Heart right ventricle (tissue), 16 donors: ENCODE data around the gene CCHCR1. TPM values are rescaled to one million over a fixed set of nuclear protein-coding genes. Genes with fewer than 3 reads are reported as not detected.
"Not testable (repeated sequence)": the region's sequence is repeated elsewhere in the genome, so short reads cannot be mapped to it uniquely, and the experiment has no call there.

Experiments used
- ATAC-seq, 8 donors: fragments of 200-7000 bp; cut with Tn5 transposase; one replicate each; pipeline ENCODE4 v1.9.1; 2020; ENCODE audit warnings: mild to moderate bottlenecking in 8 of 8, moderate library complexity in 8 of 8, moderate number of reproducible peaks in 1 of 8
- DNase-seq, 2 donors: peaks; one replicate each; pipeline ENCODE4 v3.0.0-alpha.2; 2020
- H3K27ac ChIP-seq, 10 donors: fragments of 200-600 bp; sonication (generic) in 2 of 10; one replicate each; pipeline versions ENCODE4 v1.5.0 to v1.8.0; 2020 to 2022; ENCODE audit warnings: mild to moderate bottlenecking in 3 of 10
- H3K27me3 ChIP-seq, 7 donors: fragments of 200-600 bp; one replicate each; pipeline ENCODE4 v1.8.0; 2021 to 2022; ENCODE audit warnings: mild to moderate bottlenecking in 2 of 7
- H3K36me3 ChIP-seq, 9 donors: fragments of 200-600 bp; sonication (generic) in 1 of 9; one replicate each; pipeline versions ENCODE4 v1.5.0 to v1.8.0; 2020 to 2022; ENCODE audit warnings: mild to moderate bottlenecking in 2 of 9
- H3K4me1 ChIP-seq, 9 donors: fragments of 200-600 bp; sonication (generic) in 1 of 9; one replicate each; pipeline versions ENCODE4 v1.5.0 to v1.8.0; 2020 to 2022; ENCODE audit warnings: mild to moderate bottlenecking in 4 of 9
- H3K4me3 ChIP-seq, 10 donors: fragments of 200-600 bp; sonication (generic) in 2 of 10; one replicate each; pipeline versions ENCODE4 v1.5.0 to v1.8.0; 2020 to 2022; ENCODE audit warnings: mild to moderate bottlenecking in 7 of 10, moderate library complexity in 2 of 10
- H3K9me3 ChIP-seq, 11 donors: fragments of 200-600 bp in 10 of 11; sonication (generic) in 2 of 11; one replicate each; pipeline versions ENCODE4 v1.5.0 to v1.8.0; 2013 to 2022; ENCODE audit warnings: mild to moderate bottlenecking in 2 of 11, control low read depth in 1 of 11, moderate library complexity in 1 of 11
- CTCF ChIP-seq, 9 donors: fragments of 200-600 bp; sonication (generic) in 2 of 9; IDR thresholded peaks; one replicate each; pipeline versions ENCODE4 v1.5.0 to v1.8.0; 2021 to 2022; ENCODE audit warnings: antibody characterized with exemption in 9 of 9, mild to moderate bottlenecking in 5 of 9, moderate library complexity in 1 of 9
- WGBS, 2 donors: extraction: QIAGEN DNeasy Blood & Tissue Kit; methylation state at CpG; one replicate each; pipeline ENCODE4 v1.1.7; 2013; ENCODE audit warnings: inconsistent platforms in 1 of 2; 5-methylcytosine and 5-hydroxymethylcytosine counted together
- intact Hi-C, 10 donors: fragments of 100-400 bp; cut with DNase I; formaldehyde crosslinking; loops; one replicate each; pipeline versions ENCODE4 v1.11.1 to v1.14.2; 2022
- polyA plus RNA-seq, 2 donors: library from polyadenylated mRNA; stranded (reverse); fragments of 200-250 nt; gene quantifications; one replicate each; pipeline ENCODE4 v1.2.3, GENCODE V29; 2013
- total RNA-seq, 10 donors: library from RNA; stranded (reverse); fragmentation: NEBNext Ultra II Directional in 3 of 10; extraction: Animal tissue kit (Norgen Biotek cat#: 25700) in 3 of 10; gene quantifications; one replicate each; pipeline versions ENCODE4 v1.2.1 to v1.2.4, GENCODE V29; 2021 to 2023
- donor health status: Arrhythmogenic right ventricular cardiomyopathy.
- donor health status: ischemic (EF 13 %, LVEDD 7.1; RV severe dilation, severe dysfunction).
- donor health status: healthy with polysubstance abuse.
- donor health status: DM: no; HTN: yes; CAD: no.
- donor health status: DM: no; HTN: no; CAD: no.
- donor health status: ischemic (EF 25% LVEDD 6.9; RV normal size, moderate dysfunction).
- donor health status: ischemic (EF 25% LVEDD 5.7; RV mildly dilated, moderate dysfunction).
- donor health status: healthy.
- donor health status: DM: yes; HTN: yes; CAD: no.
- donor health status: Ischemic cardiomyopathy.
- donor health status: ischemic (EF 35%, LVEDD 5.7; RV mildly dilated, moderate dysfunction).
- donor health status: nonischemic (EF 11% LVEDD 7.7; RV severe dilation, severe dysfunction).
- donor health status: DM: yes; HTN: yes; CAD: no.
- donor health status: PGD.
- donor health status: ischemic (EF 29% LVEDD 5.4; RV normal size, mild dysfunction).
- donor health status: nonischemic (EF 23%, LVEDD 6.1; RV moderate dilation, normal function).

The CCHCR1 gene
- total and polyA plus RNA-seq, 12 donors, result 8.0 to 15.9 (median 11.2) TPM

GRCh38 chr6:31194061-31194834, 36.6 kb upstream of the CCHCR1 start:
- Histone ChIP-seq H3K4me3 (no peak overlapping the region), H3K4me1 (peaks cover 0 to 25% (median 13%) of the 10 kb centered on the region in 9 donors), H3K9me3 (no peaks in the 10 kb centered on the region), H3K27ac (no peak overlapping the region), H3K27me3 (no peaks in the 10 kb centered on the region), H3K36me3 (peaks cover 0 to 6% (median 0%) of the 10 kb centered on the region in 9 donors)
- WGBS, 2 donors, result 76 to 80% methylated on average over 6 of the region's 6 CpGs
- no peak for ATAC-seq
- intact Hi-C loops, result loop anchor here in 5 of 10 donors (2.0 to 10.0 kb wide), 5 partner anchors 37 to 251 kb away; partner anchors contain the start of genes PSORS1C2 (in 3 of the 5), CCHCR1 (in 1 of the 5) and TCF19 (in 1 of the 5)
- no peak for DNase-seq
- no peak for TF ChIP-seq CTCF (IDR thresholded peaks at IDR 0.05)

GRCh38 chr6:31193206-31193605, 35.6 kb upstream of the CCHCR1 start:
- Histone ChIP-seq H3K4me1 (peaks cover 0 to 15% (median 6%) of the 10 kb centered on the region in 9 donors), H3K4me3 (no peak overlapping the region), H3K9me3 (no peaks in the 10 kb centered on the region), H3K27ac (no peak overlapping the region), H3K27me3 (no peaks in the 10 kb centered on the region), H3K36me3 (peaks cover 0 to 6% (median 0%) of the 10 kb centered on the region in 9 donors)
- TF ChIP-seq CTCF (IDR thresholded peaks at IDR 0.05), result peak in 1 of 9 donors; percentile 2
- WGBS, 2 donors, result 74 to 82% methylated on average over 8 of the region's 8 CpGs
- intact Hi-C loops, result loop anchor here in 6 of 10 donors (2.0 to 10.0 kb wide), 6 partner anchors 36 to 252 kb away; partner anchors contain the start of genes PSORS1C2 (in 5 of the 6), CCHCR1 (in 1 of the 6) and TCF19 (in 1 of the 6)
- DNase-seq (no peak), ATAC-seq (no peak)

- peak; percentile 30 to 79 (median 67) for TF ChIP-seq CTCF (IDR thresholded peaks at IDR 0.05)
- not testable (repeated sequence) for H3K27ac ChIP-seq, H3K4me3 ChIP-seq, H3K9me3 ChIP-seq, H3K27me3 ChIP-seq, H3K36me3 ChIP-seq
- peaks cover 0 to 13% (median 6%) of the 10 kb centered on the region in 9 donors for H3K4me1 ChIP-seq
- peak; percentile 70 to 78 for DNase-seq
- WGBS, 2 donors, result 60 to 61% methylated on average over 10 of the region's 10 CpGs
- intact Hi-C loops, result loop anchor here in 9 of 10 donors (1.0 to 10.0 kb wide), 7 partner anchors 35 to 252 kb away; partner anchors contain the start of genes PSORS1C2 (in 5 of the 9), CCHCR1 (in 1 of the 9) and TCF19 (in 1 of the 9)
- peak in 2 of 8 donors; percentile 22 to 23 for ATAC-seq
These were observed 35.0 kb upstream of the CCHCR1 start for GRCh38 chr6:31192431-31193105.

- DNase-seq (no peak), ATAC-seq (no peak)
- Histone ChIP-seq H3K27ac (no peak overlapping the region), H3K9me3 (no peaks in the 10 kb centered on the region), H3K4me3 (no peak overlapping the region), H3K4me1 (peaks cover 0 to 14% (median 6%) of the 10 kb centered on the region in 9 donors), H3K36me3 (peaks cover 0 to 6% (median 0%) of the 10 kb centered on the region in 9 donors), H3K27me3 (no peaks in the 10 kb centered on the region)
- WGBS, 2 donors, result 81 to 95% methylated on average over 4 of the region's 4 CpGs
- intact Hi-C loops, result loop anchor here in 5 of 10 donors (5.0 to 10.0 kb wide), 4 partner anchors 33 to 254 kb away; partner anchors contain the start of genes PSORS1C2 (in 3 of the 5), CCHCR1 (in 1 of the 5) and TCF19 (in 1 of the 5)
- no peak for TF ChIP-seq CTCF (IDR thresholded peaks at IDR 0.05)
These were observed 32.9 kb upstream of the CCHCR1 start for GRCh38 chr6:31190488-31190887.

DNA sequence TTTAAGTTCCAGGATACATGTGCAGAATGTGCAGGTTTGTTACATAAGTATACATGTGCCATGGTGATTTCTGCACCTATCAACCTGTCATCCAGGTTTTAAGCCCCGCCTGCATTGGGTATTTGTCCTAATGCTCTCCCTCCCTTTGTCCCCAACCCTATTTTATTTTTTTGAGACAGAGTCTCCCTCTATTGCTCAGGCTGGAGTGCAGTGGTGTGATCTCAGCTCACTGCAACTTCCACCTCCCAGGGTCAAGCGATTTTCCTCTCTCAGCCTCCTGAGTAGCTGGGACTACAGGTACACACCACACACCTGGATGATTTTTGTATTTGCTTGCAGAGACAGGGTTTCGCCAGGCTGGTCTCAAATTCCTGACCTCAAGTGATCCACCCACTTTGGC, 31.6 kb upstream of the CCHCR1 start:
- ATAC-seq, H3K36me3 ChIP-seq, H3K27ac ChIP-seq, DNase-seq, H3K27me3 ChIP-seq, intact Hi-C loops, H3K4me3 ChIP-seq, H3K9me3 ChIP-seq: not testable (repeated sequence)
- WGBS, 2 donors, result 88 to 93% methylated on average over 3 of the region's 3 CpGs
- H3K4me1 ChIP-seq, result peaks cover 0 to 20% (median 2%) of the 10 kb centered on the region in 9 donors
